Measurements from ENCODE around the gene MAP3K15. TPM values are rescaled to one million over a fixed set of nuclear protein-coding genes. Genes with fewer than 3 reads are reported as not detected.

The MAP3K15 gene
- total RNA-seq, 1 experiment from 2014 or later, result 1.2 TPM

GRCh38 chrX:19403696-19404095 is 111.6 kb downstream of the MAP3K15 start:
- H3K9me3 Mint-ChIP-seq, result peaks cover 39 to 67% of the 10 kb centered on the region in 2 experiments
- no peak overlapping the region for H3T11ph ChIP-seq (ENCODE audit: low read length)
- no peak overlapping the region for H2BK20ac ChIP-seq (ENCODE audit: low read depth, low read length, poor library complexity, severe bottlenecking)
- no peaks in the 10 kb centered on the region for H3K4me1 Mint-ChIP-seq
- no peak overlapping the region for H3K27ac ChIP-seq (ENCODE audit: insufficient read length, low read depth, low read length)
- no peak overlapping the region for H2BK120ac ChIP-seq (ENCODE audit: low read depth, low read length, poor library complexity, severe bottlenecking)
- no peaks in the 10 kb centered on the region for H3K4me1 ChIP-seq (ENCODE audit: insufficient read depth, low read length)
- H3K23ac ChIP-seq (ENCODE audit: insufficient read length, low read depth, low read length), result no peak overlapping the region
- TF ChIP-seq CTCF (conservative IDR thresholded peaks at IDR 0.05), result no peak
- H3K36me3 Mint-ChIP-seq (ENCODE audit: insufficient read depth in 1 of 3, low read depth in 3 of 3), result peaks cover 0 to 3% (median 0%) of the 10 kb centered on the region in 3 experiments; a peak in 4 of 7 replicates
- H3K9ac ChIP-seq (ENCODE audit: extremely low read depth, insufficient read length, low read length), result no peak overlapping the region
- H3K56ac ChIP-seq (ENCODE audit: insufficient read length, low read depth, low read length), result no peak overlapping the region
- no peak overlapping the region for H2BK12ac ChIP-seq (ENCODE audit: insufficient read length, low read depth, low read length)
- H3K14ac ChIP-seq (ENCODE audit: insufficient read depth, low read length), result no peak overlapping the region
- H3K9me3 ChIP-seq (ENCODE audit: control insufficient read depth, low read depth, low read length), result peaks cover 32% of the 10 kb centered on the region
- no peak overlapping the region for H4K91ac ChIP-seq (ENCODE audit: insufficient read length, low read depth, low read length)
- no peak for DNase-seq
- H3K79me1 ChIP-seq (ENCODE audit: insufficient read depth, low read depth, low read length, poor library complexity, severe bottlenecking), result no peaks in the 10 kb centered on the region
- no peak overlapping the region for H4K5ac ChIP-seq (ENCODE audit: insufficient read length, low read depth, low read length)
- H3K18ac ChIP-seq (ENCODE audit: insufficient read length, low read depth, low read length), result no peak overlapping the region
- no peak overlapping the region for H2BK5ac ChIP-seq (ENCODE audit: insufficient read length, low read length)
- H2BK15ac ChIP-seq (ENCODE audit: low read depth, low read length), result no peak overlapping the region
- H3K79me2 ChIP-seq (ENCODE audit: insufficient read depth, low read length), result no peaks in the 10 kb centered on the region
- H2AK5ac ChIP-seq (ENCODE audit: insufficient read length, low read length), result no peak overlapping the region
- no peak overlapping the region for H3K4me3 Mint-ChIP-seq
- no peak overlapping the region for H3K4ac ChIP-seq (ENCODE audit: low read depth, low read length)
- H3K4me2 ChIP-seq (ENCODE audit: insufficient read depth, insufficient read length, low read length), result no peak overlapping the region
- no peaks in the 10 kb centered on the region for H3K23me2 ChIP-seq (ENCODE audit: insufficient read length, low read depth, low read length, poor library complexity, severe bottlenecking)
- H4K8ac ChIP-seq (replicated peaks; ENCODE audit: insufficient read length, low read depth, low read length), result no peak overlapping the region
- H2AFZ ChIP-seq (ENCODE audit: low read length), result no peak overlapping the region
- H3K27me3 ChIP-seq (ENCODE audit: insufficient read depth, low read length), result no peaks in the 10 kb centered on the region
- no peaks in the 10 kb centered on the region; the same call in none of the 2 replicates for H3K27me3 Mint-ChIP-seq (ENCODE audit: low read depth)
- H3K27ac Mint-ChIP-seq, result no peak overlapping the region
- H4K20me1 ChIP-seq (ENCODE audit: control insufficient read depth, insufficient read depth, insufficient read length), result no peaks in the 10 kb centered on the region
